Left lobe of liver (tissue), 2 donors: ENCODE measurements around the gene TCOF1. TPM values are rescaled to one million over a fixed set of nuclear protein-coding genes. Genes with fewer than 3 reads are reported as not detected.
"Not testable (repeated sequence)": the region's sequence is repeated elsewhere in the genome, so short reads cannot be mapped to it uniquely, and the experiment has no call there.

Experiments used
- ATAC-seq: fragments of 200-7000 bp; cut with Tn5 transposase; one replicate; pipeline ENCODE4 v1.9.1; 2020; ENCODE audit warnings: mild to moderate bottlenecking, moderate library complexity
- DNase-seq: peaks from one replicate; pipeline ENCODE4 v3.0.0-alpha.2; 2020; ENCODE audit warnings: low spot score
- total RNA-seq: library from RNA; stranded (reverse); gene quantifications from one replicate; pipeline ENCODE4 v1.2.1, GENCODE V29; 2021
- donor health status: DM: no; HTN: no; CAD: no; lungs with moderate emphysema.
- donor health status: DM: no; HTN: yes; CAD: no.

TCOF1 gene
- total RNA-seq, 1 donor from 2014 or later = 9.9 TPM

DNA sequence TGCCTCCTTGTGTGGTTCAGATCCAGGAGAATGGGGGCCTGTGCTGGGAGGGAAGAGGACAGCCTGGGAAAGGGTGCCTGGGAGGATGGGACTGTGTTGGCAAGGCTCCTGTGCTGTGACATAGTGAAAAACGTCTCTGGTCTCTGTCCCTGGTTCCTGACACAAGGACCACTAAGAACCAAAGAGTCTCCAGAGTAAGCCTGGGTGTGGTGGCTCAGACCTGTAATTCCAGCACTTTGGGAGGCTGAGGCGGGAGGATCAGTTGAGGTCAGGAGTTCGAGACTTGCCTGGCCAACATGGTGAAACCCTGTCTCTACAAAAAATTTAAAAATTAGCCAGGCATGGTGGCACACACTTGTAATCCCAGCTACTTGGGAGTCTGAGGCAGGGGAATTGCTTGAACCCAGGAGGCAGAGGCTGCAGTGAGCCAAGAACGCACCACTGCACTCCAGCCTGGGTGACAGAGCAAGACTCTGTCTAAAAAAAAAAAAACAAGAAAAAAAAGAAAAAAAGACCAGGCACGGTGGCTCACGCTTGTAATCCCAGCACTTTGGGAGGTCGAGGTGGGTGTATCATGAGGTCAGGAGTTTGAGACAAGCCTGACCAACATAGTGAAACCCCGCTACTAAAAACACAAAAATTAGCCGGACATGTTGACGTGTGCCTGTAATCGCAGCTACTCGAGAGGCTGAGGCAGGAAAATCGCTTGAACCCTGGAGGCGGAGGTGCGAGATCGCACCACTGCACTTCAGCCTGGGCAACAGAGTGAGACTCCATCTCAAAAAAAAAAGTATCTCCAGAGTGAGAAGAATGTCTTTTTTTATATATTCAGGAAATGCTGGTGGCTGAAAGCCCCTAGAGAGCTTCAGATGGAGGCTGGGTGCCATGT lies 56.6 kb downstream of the TCOF1 start:
- not testable (repeated sequence) for DNase-seq, ATAC-seq

DNA sequence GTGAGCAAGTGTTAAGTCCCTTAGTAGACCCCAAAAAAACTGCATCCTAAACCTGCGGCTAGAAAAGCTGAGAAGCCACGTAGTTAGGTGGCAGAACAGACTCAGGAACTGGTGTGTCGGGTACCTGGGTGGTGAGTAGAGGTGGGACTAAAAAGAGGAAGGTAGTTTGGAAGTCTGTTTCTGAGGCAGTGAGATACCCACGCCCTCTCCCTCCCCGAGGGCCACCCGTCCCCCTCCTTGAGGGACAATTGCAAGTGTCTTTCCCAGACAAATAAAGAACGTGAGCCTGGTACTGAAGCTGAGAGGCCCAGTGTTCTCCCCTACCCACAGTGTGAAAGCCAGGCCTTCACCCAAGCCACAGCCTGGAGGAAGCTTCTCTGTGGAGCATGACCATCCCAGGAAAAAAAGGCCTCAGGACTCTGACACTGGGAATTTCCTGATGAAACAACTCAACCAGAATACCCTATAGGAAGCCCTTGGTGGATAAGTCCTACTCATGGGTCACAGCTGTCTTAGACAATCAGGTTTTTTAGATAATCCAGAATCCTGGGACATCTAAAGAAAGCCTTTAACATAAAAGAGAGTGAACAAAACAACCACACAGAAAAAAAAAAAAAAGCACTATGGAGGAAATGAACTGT lies 62.3 kb downstream of the TCOF1 start:
- DNase-seq (no peak), ATAC-seq (no peak)

DNA sequence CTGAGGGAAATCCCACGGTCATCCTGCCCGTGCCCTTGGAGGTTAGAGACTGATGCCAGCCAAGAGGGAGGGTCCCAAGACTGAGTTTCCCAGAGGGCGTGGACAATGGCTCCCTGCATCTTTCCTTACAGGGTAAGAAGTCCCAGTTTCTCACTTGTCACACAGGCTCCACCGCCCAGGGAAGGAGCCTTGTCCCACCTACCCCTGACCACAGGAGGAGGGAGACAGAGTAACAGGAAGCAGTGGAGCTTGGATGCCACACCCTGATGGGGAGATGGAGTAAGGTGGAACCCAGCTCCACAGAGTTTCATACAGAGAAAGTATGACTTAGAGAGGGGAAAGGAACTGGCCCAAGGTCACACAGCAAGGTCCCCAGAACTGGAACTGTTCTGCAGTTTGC lies 64.6 kb downstream of the TCOF1 start:
- DNase-seq = no peak

DNA sequence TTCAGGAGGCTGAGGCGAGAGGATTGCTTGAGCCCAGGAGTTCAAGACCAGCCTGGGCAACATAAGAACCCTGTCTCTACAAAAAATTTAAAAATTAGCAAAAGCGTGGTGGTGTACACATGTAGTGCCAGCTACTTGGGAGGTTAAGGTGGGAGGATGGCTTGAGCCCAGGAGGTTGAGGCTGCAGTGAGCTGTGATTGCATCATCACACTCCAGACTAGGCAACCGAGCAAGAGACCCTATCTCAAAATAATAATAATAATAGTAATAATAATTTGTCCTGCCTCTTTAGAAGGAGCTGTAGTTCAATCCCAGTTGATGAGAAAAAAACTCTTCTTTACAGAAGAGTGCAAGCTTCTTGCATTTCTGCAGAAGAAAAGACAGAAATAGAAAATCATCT lies 65.3 kb downstream of the TCOF1 start:
- ATAC-seq = no peak
- DNase-seq = no peak

More for the DNA sequence above, 64.6 kb downstream of the TCOF1 start:
- ATAC-seq = no peak

DNA sequence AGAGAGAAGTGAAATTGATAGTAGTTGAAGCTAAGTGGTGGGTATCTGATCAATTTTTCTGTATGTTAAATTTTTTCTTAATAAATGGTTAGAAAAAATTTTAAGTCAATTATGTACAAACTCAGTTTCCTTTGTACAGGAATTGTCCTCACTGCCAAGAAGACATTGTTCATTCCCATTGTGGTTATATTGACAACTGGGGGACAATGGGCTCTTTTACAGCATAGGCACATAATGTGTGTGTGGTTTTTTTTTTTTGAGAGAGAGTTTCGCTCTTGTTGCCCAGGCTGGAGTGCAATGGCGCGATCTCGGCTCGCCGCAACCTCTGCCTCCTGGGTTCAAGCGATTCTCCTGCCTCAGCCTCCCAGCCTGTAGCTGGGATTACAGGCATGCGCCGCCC lies 68.7 kb downstream of the TCOF1 start:
- DNase-seq, ATAC-seq: not testable (repeated sequence)

DNA sequence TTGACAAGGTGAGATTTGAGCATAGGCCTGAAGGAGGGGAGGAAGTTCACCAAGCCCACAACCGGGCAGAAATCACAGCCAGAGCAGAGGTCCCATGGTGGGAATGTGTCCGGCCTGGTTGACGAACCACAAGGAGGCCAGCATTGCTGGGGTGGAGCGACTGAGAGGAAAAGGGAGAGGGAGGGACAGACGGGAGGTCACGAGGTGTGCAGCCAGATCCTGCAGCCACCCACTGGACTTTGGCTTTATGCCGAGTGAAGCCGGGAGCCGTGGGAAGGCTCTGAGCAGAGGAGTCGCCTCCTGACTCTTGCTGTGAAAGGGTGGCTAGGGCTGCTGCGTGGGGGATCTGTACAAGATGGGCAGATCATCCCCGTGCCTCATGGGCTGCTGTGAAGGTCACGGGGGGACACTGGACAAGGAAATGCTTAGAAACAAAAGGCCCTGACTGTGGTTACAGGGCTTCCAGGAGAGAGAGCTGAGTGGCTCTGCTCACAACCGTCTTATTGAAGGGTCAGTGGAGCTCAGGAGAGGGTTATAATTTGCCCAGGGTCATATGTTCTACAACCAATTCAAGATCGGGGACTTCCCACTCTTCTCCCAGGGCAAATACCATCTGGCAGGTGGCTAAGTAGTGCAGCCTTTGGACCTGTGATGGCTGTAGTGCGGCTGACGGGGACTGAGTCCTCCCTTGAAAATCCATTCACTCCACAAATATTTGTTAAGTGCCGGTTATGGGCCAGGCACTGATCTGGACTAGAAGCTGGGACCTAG lies 70.8 kb downstream of the TCOF1 start:
- peak; percentile 94 for ATAC-seq
- DNase-seq = peak; percentile 84

DNA sequence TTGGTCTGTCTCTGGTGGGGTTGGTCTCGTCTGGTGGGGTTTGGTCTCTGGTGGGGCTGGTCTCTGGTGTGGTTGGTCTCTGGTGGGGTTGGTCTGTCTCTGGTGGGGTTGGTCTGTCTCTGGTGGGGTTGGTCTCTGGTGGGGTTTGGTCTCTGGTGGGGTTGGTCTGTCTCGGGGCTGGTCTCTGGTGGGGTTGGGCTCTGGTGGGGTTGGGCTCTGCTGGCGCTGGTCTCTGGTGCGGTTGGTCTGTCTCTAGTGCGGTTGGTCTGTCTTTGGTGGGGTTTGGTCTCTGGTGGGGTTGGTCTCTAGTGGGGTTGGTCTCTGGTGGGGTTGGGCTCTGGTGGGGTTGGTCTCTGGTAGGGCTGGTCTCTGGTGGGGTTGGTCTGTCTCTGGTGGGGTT lies 71.5 kb downstream of the TCOF1 start:
- DNase-seq (no peak), ATAC-seq (no peak)

DNA sequence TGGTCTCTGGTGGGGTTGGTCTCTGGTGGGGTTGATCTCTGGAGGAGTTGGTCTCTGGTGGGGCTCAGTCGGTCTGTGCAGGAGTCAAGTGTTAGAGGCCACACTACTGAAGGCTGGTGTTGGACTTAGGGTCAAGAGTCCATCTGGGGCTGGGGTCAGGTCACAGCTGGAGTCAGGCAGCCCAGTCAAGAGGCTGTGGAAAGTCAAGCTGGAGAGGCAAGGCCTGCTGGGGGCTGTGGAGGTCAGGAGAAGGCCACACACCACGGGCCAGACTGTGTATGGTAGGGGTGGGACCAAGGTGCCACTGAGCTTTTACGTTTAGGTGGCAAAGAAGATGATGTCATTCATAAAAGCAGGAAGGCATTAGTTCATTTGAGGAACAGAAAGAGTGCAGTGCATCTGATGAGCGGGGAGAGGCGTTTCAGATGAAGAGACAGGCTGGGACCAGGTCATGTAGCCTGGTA lies 71.9 kb downstream of the TCOF1 start:
- DNase-seq = no peak
- no peak for ATAC-seq

DNA sequence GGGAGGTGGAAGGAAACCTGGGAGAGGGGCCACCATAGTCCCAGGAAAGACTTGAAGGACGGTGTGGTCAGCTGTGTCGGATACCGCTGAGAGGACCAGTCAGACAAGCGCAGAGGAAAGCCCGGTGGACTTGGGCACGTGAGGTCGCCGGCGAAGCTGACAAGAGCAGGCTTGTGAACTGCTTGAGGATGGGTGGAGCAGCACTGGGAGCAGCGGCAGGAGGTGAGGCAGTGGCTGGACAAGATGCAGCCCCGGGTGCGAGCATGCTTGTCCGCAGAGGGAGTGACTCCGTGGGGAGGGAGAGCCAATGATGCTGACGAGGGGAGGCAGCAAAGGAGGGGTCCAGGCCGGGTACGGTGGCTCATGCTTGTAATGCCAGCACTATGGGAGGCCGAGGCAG lies 73.6 kb downstream of the TCOF1 start:
- no peak for ATAC-seq
- no peak for DNase-seq

DNA sequence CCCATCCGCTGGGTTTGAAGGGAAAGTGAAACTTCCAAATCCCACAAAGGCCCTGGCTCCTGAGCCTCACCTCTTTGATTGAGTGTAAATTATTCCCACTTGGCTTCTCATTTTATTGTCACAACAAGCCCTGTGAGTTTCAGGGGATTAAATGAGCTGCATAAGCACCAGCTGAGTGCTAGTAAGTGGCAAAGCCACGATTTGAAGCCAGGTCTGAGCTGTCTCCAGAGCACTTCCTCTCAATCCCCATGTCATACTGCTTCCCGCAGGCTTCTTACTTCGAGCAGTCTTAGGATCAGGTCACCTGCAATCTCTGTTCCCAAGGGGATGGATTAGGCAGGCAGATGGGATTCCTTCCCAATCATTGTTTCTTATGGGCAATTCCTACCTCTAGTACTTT lies 74.1 kb downstream of the TCOF1 start:
- DNase-seq (no peak), ATAC-seq (no peak)

DNA sequence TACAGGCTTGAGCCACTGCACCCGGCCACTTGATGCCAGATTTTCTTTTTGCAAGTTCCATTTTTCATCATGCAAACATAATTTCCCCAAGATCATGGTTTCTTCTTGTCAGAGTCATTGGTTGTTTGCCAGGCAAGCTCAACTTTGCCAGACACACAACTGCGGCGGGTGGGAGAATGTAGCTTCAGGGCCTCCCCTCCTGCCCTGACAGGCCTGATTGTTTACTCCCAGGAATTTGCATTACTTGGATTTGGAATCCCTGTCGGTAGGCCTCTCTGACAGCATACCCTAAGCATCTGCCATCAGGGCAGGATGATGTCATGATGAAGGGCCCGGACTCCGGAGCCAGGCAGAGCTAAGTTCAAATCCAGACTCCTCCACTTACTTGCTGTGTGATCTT lies 77.0 kb downstream of the TCOF1 start:
- DNase-seq (no peak), ATAC-seq (no peak)

DNA sequence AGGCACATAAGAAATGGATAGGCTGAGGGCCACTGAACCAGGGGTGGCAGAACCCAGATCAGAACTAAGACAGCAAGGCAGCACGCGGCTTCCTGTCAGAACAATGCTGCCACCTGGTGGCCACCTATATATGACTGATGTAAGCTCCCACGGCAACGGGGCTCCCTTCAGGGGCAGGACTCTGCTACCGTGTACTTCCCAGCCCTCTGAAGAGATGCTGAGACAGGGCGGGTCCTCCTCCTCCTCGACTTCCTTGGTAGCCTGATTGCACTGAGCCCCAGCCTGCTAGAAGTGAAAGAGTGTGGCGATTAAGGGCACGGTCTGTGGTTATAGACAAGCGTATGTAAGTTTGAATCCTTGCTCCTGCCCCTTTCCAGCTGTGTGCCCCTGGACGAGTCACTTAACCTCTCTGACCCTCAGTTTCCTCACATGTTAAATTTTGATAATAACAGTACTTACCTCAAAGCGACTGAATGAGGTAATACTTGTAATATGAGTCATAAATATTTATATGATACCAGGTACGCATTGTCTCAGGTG lies 78.7 kb downstream of the TCOF1 start:
- DNase-seq = peak; percentile 83
- peak; percentile 96 for ATAC-seq

DNA sequence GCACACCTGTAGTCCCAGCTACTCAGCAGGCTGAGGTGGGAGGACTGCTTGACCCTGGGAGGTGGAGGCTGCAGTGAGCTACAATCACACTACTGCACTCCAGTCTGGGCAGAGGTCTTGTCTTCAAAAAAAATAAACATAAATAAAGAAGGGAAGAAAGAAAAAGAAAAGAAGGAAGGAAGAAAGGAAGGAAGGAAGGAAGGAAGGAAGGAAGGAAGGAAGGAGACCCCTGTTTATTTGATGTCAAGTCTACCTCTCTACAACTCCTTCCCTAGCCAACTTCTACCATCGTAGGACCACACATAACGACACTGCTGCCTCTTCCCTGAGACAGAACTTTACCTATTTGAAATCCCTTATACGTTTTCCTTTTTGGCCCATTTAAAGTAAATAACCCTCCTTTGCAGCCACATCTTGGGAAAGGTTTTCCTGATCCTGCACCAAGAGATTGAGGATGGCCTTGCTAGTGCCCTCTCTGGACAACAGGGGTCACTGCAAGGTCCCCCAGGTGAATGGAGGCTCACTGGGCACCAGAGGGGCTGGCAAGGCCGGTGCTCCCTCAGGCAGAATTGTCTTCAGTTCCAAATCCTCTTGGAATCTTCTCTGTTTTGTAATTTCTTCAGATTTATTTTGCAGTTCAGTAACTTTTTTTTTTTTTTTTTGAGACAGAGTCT lies 81.5 kb downstream of the TCOF1 start:
- ATAC-seq = peak; percentile 60
- DNase-seq = no peak

DNA sequence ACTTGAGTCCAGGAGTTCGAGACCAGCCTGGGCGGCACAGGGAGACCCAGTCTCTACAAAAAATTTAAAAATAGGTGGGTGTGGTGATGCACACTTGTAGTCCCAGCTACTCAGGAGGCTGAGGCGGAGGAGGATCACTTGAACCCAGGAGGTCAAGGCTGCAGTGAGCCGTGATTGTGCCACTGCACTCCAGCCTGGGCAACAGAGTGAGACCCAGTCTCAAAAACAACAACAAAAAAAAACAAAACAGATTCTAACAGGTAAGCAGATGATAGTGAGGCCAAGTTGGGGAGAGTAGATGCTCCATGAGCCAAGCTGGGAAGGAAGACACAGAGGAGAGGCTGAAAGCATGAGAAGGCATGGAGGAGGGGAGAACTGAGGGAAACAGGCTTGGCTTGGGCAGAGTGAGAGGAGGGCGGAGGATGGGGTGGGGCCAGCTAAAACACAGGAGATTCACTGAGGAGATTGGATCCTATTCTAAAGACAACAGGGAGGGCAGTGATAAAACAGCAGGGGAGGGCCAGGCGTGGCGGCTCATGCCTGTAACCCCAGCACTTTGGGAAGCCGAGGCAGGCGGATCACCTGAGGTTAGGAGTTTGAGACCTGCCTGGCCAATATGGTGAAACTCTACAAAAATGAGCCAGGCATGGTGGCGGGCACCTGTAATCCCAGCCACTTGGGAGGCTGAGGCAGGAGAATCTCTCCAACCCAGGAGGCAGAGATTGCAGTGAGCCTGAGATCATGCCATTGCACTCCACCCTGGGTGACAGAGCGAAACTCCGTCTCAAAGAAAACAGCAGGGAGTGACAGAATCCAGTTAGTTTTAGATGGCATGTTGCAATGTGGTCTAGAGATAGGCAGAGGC lies 83.7 kb downstream of the TCOF1 start:
- ATAC-seq (peak; percentile 21), DNase-seq (no peak)

DNA sequence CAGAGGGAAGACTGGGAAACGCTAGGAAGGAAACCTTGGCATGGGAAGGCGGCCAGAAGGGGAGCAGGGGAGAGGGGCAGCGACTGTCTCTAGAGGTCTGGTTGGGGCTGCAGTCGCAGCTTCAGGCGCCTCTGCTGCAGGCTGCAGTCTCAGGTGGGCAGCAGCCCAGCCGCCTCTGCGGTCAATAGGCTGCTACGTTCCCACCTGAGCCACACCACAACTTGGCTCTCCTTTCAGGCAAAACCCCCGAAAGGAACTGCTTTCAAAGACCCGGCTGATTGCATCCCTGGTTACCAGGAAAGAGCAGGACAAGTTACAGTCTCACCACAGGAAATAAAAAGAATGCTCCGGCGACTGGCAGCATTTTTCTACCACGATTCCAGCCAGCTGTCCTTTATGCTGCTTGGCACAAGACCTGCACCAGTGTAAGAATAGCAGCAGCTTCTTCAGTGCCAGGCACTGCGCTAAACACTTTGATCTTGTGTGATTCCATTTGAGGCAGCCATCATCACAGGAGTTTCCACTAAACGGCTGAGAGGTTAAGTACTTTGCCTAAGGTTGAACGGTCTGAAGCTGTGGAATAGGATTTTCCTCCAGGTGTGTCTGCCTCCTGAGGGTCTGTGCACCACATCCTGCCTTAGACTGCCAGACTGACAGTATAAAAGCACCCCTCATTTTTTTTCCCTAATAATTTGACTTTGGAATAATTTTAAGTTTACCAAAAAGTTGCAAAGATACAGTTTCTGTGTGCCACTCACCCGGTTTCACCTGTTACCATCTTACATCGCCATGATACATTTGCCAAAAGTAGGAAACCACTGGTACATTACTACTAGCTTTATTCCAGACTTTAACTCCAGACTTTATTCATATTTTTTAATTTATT lies 84.6 kb downstream of the TCOF1 start:
- no peak for DNase-seq
- ATAC-seq = peak; percentile 19

DNA sequence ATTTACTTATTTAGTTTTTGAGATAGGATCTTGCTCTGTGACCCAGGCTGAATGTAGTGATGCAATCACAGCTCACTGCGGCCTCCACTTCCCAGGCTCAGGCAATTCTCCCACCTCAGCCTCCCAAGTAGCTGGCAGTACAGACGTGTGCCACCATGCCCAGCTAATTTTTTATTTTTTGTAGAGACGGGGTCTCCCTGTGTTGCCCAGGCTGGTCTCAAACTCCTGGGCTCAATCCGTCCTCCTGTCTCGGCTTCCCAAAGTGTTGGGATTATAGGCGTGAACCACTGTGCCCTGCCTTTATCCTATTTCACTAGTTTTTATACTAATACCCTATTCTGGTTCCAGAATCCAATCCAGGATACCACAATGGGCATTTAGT lies 85.2 kb downstream of the TCOF1 start:
- ATAC-seq (no peak), DNase-seq (no peak)

DNA sequence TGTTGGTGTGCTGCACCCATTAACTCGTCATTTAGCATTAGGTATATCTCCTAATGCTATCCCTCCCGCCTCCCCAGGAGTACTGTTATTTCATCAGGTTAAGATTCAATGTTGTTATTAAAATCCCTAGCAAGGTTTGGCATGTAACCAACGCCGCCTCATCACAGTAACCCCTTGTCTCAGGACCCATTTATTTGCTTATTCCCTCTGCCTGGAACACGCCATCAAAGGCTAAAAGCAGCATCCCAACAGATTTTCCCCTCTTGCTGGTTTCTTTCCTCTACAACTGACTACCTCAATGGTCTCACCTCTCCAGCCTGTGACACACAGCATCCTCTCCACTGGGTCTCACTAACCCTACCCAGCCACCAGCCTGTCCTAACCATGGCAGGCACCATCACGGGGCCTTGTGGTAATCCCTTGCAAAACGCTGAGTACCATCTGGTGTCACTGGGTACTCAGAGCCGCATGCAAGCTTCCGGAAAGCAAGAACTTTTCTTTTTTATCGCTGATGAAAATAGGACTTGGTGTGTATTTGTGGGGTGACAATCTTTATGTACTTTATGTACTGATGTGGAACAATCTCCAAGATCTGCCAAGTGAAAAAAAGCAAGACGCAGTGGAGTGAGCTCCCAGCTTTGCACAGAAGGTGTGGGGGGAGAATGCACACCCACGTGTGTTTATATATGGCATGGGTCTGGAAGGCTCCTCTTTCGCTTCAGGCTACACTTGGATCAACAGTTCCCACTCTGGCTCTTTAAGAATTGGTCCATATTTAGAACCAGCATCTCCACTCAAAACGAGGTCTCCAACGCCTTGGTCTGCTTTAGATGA lies 86.0 kb downstream of the TCOF1 start:
- DNase-seq (no peak), ATAC-seq (no peak)

DNA sequence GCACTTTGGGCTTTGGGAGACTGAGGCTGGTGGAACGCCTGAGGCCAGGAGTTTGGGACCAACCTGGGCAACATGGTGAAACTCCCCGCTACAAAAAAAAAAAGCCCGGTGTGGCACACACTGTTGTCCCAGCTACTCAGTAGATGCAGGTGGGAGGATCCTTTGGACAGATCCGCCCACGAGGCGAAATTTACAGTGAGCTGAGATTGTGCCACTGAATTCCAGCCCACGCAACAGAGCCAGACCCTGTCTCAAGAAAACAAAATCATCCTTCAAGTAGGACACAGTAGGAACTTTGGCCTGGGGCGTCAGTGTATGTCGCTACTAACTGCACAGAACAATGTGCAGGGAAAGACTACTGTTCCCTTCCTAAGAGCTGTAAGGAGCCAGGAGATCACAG lies 87.3 kb downstream of the TCOF1 start:
- DNase-seq = no peak
- no peak for ATAC-seq
